HG02610 (cell line): ENCODE results near the gene ECI2.

Source experiments
- ATAC-seq: cut with Tn5 transposase; IDR thresholded peaks from one replicate; pipeline ENCODE4 v1.9.1; 2021; ENCODE audit warnings: mild to moderate bottlenecking, moderate library complexity; ENCODE audit not compliant: unreplicated experiment

The ECI2 gene

GRCh38 chr6:4134841-4135664, at the start of gene ECI2:
Gene ECI2 (minus strand): TSS chr6:4135575. CDS start chr6:4135560, 15 bp downstream.
- peak; percentile 46 for ATAC-seq

- no peak for ATAC-seq
Observed at GRCh38 chr6:4180652-4181255, 45.4 kb upstream of the ECI2 start.

GRCh38 chr6:4179960-4180651, 44.7 kb upstream of the ECI2 start:
- no peak for ATAC-seq

GRCh38 chr6:4178737-4179333, 43.5 kb upstream of the ECI2 start:
- ATAC-seq = no peak

GRCh38 chr6:4176907-4177306, 41.5 kb upstream of the ECI2 start:
- ATAC-seq = no peak

GRCh38 chr6:4174042-4174441, 38.7 kb upstream of the ECI2 start:
- no peak for ATAC-seq

GRCh38 chr6:4172368-4172767, 37.0 kb upstream of the ECI2 start:
- ATAC-seq = no peak

- no peak for ATAC-seq
Observed at GRCh38 chr6:4170297-4170696, 34.9 kb upstream of the ECI2 start.

GRCh38 chr6:4169028-4169789, 33.8 kb upstream of the ECI2 start:
- ATAC-seq = no peak

- no peak for ATAC-seq
Observed at GRCh38 chr6:4167833-4168232, 32.5 kb upstream of the ECI2 start.

- no peak for ATAC-seq
Observed at GRCh38 chr6:4167123-4167522, 31.7 kb upstream of the ECI2 start.

- no peak for ATAC-seq
Observed at GRCh38 chr6:4164456-4164855, 29.1 kb upstream of the ECI2 start.

- ATAC-seq = no peak
Observed at GRCh38 chr6:4164117-4164442, 28.7 kb upstream of the ECI2 start.

GRCh38 chr6:4163408-4164116, 28.2 kb upstream of the ECI2 start:
- ATAC-seq = no peak

- no peak for ATAC-seq
Observed at GRCh38 chr6:4162370-4162769, 27.0 kb upstream of the ECI2 start.

- ATAC-seq = no peak
Observed at GRCh38 chr6:4159491-4159890, 24.1 kb upstream of the ECI2 start.

GRCh38 chr6:4157506-4157905, 22.1 kb upstream of the ECI2 start:
- ATAC-seq = no peak

- ATAC-seq = peak; percentile 79
Observed at GRCh38 chr6:4155848-4156466, 20.6 kb upstream of the ECI2 start.

GRCh38 chr6:4153514-4153985, 18.2 kb upstream of the ECI2 start:
- ATAC-seq = no peak

- ATAC-seq = no peak
Observed at GRCh38 chr6:4145083-4145482, 9.7 kb upstream of the ECI2 start.
